Stimulated activated CD8-positive, alpha-beta memory T cell treated with anti-CD3 and anti-CD28 coated beads, Interleukin-4, amount 100 ng/mL, for 4 hours (primary cell): ENCODE results near the gene ANK3.

ENCODE experiments used
- DNase-seq, 2 donors: peaks; one replicate each; pipeline ENCODE4 v3.0.0-alpha.2; 2020; ENCODE audit warnings: low read depth in 2 of 2, low spot score in 1 of 2

Gene ANK3

DNA sequence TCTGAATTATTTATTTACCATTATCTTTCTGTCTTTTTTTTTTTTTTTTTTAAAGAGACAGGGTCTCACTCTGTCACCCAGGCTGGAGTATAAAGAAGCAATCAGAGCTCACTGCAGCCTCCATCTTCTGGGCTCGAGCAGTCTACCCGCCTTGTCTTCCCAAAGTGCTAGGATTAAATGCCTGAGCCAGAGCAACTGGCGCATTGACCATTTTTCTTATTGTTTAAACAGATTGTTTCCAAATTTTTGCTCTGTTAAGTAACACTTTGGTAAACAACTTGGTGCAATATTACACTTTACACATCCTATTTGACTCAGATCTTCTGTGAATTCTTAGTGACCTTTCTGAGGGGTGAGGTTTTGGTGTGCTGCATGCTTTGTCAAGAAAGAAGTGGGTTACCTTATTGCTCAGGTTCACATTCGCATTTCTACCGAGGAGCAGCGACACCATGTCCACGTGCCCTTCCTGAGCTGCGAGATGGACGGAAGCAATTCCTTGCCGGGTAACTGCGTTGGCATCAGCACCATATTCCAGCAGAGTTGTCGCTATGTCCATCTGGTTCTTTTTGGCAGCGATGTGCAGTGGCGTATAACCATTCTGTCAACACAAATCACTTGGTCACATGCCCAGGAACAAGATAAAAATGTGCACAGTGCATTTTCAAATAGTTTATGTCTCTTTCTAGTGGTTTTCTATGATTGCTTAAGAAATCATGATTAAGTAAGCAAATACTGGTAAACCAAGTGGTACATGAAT is 203.2 kb downstream of the ANK3 start:
- no peak for DNase-seq

DNA sequence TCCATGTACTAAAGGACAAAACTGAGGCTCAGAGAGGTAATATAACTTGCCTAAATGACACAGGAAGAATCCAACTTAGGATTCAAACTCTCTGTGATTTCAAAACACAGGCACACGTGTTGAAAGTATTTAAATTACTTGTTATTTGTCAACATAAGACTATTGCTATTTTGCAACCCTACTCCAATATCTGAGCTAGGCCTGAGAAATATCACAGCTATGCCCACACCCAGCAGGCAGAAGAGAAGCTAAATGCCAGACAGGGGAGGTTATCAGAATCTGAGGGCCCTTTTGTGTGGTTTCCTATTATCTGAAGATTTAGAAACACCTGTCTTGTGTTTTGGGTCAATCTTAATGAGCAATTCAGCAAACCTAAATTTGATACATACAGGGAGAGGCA is 204.3 kb downstream of the ANK3 start:
- no peak for DNase-seq

DNA sequence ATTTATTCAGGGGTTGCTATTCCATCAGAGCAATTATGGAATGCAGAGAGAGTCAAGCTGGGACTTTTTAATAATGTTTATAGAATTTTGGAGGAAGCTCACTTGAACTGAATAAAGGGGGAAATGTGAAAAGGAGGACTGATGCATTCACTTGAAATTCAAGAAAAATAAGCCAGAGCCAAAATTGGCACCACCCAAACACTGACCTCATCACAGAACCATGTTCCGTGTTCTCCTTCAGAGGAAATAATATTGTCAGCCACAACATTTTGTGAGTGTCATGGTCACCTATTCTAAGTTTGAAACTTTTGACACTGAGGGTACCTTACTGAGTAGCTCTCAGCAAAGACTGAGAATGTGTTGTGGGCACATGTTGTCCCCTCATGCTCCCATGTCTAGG is 207.0 kb downstream of the ANK3 start:
- DNase-seq: no peak

DNA sequence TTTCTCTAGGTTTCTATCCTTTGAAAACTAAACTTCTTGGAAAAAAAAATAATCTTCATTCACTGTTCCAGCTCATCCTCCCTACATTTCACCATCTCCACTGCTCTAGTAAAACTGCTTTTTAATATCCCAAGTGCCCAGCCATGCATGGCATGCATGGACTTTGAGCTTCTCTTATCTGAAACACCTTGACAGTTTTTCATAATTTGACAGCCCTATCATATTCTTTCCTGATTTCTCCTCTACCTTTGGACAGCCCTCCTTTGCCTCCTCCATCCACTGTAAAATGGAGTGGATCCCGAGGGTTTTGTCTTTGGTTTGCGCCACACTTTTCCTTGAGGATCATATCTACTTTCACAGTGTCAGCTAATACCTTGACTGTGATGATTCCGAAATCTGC is 212.8 kb downstream of the ANK3 start:
- no peak for DNase-seq

DNA sequence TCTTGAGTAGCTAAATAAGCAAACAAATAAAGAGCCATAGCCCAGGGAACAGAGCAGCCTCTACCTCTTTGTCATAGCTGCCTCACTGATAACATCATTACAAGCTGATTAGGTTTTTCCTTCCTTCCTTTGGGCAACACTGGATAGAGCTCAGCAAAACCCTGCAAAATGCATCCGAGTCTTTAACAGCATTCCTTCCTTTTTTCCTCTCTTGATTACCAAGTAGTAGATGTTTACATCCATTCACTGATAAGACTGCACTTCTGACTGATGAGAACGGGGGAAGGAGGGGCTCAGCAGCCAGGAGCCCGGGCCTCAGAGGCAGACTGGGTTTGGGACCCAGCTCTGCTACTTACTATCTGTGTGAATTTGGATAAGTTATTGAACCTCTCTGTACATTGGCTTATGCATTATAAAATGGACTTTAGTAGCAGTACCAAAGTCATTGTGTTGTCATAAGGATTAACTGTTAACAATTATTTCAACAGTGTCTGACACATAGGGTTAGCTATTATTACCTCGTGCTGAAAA is 214.2 kb downstream of the ANK3 start:
- no peak for DNase-seq

DNA sequence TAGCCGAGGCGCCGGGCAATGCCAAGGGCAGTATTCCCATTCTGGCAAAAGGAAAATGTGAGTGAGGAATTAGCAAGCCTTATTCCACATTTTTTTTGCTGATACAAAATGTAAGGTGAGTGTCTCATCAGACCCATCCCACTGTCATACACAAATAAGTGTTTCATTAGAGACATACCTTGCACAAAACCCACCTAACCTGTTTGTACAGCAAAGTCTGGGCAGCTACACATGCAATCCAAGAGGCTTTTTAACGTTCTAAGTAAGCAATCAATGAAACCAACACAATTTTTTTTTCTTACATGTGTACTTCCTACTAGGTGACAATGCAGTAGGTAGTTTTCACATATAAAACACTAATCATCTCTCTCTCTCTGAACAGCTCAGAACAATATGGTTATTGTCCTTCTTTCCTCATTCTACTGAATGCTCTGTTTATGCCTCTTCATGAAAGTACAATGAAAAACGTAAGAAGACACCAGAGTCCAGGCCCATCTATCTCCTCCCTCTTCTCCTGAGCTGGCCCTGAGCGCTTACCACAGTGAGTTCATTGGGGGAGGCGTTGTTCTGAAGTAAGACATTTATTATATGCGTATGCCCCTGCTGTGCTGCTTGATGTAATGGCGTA is 217.2 kb downstream of the ANK3 start:
- no peak for DNase-seq

DNA sequence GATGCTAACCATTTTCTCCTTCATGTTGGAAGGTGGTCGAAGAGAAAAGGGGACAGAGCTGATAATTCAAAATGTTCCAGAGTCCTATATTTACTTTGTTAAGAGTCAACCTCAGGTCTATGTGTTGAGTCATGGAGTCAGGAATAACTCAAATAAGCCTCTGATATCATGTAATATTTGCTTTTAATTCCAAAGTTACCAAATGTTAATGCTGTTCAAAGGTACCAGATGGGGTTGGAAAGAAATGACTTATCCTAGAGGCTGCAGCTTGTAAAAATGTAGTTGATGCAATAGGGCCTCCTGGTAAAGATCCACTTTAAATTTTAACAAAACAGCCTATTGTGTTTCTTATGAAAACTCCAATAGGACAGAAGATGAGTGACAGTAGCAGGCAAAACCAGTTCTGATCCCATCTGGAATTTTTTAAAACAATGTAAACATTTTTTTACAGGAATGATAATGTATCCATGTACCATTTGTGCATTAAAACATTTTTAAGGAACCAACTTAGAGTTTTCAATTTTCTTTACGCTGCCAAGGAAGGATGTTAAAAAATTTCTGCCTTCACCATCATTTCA is 218.2 kb downstream of the ANK3 start:
- DNase-seq: no peak

DNA sequence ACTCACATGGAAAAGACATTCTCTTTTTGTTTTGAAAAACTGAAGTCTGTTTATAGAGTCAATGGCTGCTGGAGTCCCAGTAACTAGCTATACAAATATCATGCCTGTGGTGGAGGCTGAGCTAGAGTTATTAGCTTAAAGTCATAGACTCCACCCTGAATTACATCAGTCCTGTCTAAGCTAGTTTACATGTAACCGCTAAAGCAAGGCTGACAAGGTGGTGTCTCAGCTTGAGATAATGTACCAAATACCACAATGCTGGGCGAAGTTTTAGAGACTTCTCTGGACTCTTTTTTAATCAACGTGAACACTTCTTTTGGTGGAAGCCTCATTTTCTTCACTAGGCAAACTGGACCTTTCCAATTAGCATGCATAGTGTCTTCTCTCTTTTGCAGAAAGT is 219.4 kb downstream of the ANK3 start:
- DNase-seq: no peak

DNA sequence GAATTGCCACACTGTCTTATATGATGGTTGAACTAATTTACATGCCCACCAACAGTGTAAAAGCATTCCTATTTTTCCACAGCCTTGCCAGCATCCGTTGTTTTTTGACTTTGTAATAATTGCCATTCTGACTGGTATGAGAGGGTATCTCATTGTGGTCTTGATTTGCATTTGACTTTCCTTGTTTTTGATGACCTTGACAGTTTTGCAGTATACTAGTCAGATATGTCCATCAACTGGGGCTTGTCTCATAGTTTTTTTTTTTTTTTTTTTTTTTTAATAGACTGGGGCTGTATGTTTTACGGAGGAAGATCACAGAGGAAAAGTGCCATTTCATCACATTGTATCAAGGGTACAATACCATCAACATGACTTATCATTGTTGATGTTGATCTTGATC is 220.6 kb downstream of the ANK3 start:
- DNase-seq: no peak

DNA sequence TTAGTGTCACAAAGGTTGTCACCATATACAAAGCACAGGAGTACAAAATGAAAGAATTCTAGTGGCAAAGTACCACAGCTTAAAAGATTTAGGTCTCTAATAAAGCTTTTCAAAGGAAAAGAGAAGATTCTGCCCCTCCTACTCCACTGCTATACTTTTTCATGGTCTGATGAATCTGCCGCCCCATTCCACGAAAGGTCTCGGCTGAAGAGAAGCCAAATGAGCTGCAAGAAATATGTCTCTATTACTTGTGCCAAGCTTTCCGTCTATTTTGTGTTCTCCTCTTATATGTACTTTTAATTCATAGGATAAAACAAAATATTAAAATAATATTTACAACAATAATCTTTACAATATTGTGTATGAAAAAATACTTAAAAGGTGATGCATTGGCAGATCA is 222.6 kb downstream of the ANK3 start:
- DNase-seq: no peak

DNA sequence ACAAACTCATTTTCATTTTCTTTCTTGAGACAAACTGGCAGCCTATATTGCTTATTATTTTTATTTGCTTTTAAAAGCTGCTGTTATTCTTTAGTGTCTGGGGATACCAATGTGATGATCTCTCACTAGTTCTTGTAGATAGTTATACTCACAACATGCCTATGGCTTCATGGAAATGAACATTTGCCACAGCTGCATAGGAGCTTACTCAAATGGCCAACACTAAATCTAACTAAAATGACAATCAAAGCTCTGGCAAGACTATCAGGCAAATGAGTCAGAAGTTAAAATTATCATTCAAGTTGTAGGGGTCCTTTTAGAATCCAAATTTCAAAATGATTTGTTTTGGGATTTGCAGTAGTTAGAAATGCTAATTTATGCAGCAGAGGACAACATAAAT is 225.9 kb downstream of the ANK3 start:
- DNase-seq: no peak

DNA sequence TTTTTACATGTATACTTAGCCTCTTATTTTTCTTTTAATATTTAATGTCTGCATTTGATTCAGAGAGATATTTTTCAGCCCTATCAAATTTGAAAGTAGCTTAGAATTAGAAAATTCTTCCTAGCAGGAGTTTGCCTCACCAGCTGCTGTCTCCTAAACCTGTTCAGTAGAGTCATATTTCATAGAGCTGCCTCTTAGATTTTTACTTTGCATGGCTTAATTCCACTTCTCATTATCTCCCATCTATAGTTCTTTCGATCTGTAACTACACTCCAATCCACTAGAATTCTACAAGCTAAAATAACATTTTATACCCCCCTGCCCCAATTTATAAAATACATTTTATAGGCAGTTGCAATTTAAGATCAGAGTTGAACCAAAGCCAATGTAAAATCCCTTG is 227.0 kb downstream of the ANK3 start:
- DNase-seq: no peak

DNA sequence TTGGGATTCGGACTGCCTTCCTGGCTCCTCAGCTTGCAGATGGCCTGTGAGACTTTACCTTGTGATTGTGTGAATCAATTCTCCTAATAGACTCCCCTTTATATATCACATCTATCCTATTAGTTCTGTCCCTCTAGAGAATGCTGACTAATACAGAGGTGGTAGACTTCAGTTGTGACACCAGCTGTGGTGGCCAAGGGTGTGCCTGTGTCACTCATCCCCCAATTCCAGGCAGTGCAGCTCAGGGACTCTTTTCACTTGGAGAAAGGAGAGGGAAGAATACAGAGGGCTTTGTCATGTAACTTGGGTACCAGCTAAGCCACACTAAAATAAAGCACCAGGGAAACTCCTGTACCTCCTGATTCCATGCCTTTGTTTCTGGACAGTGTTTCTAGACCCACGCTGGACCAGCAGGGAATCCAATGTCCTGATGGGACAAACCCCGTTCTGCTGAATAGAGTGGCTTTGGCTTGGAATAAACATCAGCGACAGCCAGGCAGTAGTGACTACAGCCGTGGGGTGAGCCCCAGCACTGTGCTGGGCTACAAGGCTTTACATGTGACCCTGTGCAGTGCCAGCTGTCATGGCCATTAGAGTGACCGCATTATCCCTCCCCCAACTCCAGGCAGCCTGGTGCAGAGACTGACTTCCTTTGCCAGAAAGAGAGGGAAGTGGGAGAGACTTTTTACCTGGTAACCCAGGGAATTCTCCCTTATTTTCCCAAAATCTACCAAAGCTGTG is 233.6 kb downstream of the ANK3 start:
- DNase-seq: no peak

DNA sequence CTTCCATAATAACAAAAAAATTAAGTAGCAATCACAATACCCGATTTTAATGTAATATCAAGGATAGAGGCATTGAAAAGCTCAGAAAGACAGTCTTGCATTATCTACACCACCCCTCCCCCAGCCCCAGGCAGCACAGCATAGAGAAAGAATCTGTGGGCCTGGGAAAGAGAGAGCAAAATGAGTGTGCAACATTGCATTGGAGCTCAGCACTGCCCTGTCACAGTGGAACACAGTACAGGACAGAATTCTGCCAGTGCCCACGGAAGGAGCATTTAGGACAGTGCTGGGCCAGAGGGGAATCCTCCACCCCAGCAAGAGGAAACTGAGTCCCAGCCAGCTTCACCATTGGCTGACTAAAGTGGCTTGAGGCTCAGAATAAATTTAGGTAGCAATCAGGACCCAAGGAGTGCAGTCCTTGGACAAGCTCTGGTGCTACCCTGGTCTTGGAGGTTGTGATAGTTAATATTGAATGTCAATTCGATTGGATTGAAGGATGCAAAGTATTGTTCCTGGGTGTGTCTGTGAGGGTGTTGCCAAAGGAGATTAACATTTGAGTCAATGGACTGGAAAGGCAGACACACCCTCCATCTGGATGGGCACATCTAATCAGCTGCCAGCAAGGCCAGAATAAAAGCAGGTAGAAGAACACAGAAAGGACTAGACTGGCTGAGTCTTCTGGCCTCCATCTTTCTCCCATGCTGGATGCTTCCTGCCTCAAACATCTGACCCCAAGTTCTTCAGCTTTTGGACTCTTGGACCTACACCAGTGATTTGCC is 234.4 kb downstream of the ANK3 start:
- no peak for DNase-seq

DNA sequence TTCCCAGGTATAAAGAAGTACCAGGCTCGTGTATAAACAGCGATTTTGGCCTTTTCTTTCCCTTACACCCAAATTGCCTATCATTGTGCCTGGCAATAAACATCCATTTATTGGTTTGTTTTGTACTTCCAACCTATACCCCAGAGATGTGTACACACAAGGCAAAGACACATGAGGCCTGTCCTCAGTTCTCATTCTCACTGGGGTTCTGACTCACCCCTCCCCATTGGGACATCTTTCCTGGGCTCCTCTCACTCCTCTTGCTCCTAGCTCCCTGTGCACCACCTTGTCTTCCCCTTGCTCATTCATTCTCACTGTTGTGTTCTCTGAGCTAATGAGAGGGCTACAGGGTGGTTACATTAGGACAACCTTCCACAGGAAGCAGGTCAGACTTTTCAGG is 240.7 kb downstream of the ANK3 start:
- DNase-seq: no peak

DNA sequence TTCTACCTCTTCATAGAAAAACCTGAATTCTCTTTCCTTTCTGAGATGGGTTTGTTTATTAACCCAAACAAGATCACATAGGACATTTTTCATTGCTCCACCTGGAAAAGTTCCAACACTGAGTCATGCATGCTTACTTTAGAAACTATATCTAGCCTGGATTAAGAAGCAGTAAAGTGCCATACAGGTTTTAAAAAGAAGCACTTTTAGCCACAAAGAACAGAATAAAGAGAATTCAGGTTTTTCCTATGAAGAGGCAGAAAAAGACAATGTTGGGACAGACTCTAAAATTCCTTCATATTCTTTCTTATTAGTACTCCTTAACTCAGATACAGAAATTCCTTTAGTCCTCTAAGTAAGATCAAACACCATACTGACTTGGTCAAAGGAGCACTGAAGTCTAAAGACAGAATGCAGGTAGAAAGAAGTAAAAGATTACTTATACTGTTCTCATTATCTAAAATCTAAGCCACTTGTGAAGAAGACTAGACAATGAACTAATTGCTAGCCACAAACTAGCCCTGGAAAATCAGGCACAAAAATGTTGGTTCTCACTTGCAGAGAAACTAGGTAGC is 241.3 kb downstream of the ANK3 start:
- no peak for DNase-seq

DNA sequence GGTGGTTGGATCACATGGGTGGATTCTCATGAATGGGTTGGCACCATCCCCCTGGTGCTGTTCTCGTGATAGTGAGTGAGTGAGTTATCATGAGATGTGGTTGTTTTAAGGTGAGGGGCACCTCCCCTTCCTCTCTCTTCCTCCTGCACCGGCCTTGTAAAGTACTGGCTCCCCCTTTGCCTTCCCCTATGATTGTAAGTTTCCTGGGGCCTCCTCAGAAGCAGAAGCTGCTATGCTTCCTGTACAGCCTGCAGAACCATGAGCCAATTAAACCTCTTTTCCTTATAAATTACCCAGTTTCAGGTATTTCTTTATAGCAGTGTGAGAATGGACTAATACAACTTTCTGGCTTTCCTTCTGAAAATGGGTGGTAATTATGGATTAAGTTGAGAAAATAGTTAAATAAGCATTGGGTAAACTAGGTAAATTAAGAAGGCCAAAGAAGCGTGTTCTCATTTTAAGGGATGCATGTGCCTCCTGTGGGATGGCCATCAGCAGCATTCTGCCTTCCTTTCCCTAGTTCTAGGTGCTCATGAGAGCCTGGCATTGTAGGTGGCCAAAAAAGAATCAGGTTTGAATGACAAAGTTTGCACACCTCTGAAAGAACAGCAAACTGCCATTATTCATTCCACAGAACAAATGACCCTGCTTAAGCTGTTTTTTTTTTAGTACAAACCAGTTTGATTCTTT is 242.0 kb downstream of the ANK3 start:
- DNase-seq: no peak

DNA sequence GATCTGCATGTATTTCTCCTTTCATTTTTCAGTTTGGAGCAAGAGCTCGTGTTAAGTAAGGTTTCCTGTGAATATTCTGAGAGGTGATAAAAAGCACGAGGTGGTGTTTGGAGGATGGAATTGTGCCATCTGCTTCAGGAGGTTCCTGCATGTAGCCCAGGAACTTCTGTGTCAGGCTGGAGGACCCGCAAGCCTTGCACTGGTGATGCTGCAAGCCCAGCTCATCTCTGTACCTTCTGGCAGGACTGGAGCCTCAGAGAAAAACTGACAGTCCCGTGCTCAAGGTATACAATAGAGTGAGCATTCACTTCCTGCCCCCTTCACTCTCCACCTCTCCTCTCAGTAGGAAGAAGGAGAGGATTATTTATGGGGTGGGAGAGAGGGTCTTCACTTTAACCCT is 242.7 kb downstream of the ANK3 start:
- DNase-seq: no peak

DNA sequence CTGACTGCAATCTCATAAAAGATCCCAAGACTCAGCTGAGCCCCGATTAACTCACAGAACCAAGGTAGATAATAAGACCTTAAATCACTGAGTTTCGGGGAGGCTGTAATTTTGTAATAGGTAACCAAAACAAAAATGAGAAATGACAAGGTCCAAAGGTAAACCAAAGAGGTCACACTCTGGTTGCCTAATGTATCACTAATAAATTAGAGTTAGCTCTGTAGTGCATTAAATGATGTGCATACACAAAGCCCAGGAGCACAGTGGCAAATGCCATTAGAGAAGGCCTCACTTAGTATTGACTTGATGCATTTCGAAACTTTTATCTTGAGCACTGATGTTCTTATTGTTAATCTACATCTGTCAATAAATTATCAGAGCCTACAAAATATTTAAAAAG is 245.6 kb downstream of the ANK3 start:
- no peak for DNase-seq

DNA sequence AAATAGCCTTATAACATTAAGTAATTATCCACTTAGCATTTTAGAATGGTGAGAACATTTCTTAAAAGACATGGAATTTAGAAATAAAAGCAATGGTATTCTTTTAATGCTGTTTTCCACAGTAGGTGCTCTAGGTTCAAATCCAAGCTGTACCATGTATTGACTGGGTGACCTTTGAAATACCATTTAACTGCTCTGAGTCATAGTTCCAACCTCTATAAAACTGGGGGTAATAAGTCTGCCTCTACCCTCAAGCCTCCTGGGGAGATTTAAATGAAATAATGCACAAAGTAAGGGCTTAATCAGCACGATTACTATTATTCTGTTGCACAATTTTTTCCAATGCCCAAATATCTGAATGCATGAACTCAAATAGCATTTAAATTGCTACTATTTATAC is 246.9 kb downstream of the ANK3 start:
- DNase-seq: no peak
